ENCODE data around the gene ANKS1A.

Gene ANKS1A

DNA sequence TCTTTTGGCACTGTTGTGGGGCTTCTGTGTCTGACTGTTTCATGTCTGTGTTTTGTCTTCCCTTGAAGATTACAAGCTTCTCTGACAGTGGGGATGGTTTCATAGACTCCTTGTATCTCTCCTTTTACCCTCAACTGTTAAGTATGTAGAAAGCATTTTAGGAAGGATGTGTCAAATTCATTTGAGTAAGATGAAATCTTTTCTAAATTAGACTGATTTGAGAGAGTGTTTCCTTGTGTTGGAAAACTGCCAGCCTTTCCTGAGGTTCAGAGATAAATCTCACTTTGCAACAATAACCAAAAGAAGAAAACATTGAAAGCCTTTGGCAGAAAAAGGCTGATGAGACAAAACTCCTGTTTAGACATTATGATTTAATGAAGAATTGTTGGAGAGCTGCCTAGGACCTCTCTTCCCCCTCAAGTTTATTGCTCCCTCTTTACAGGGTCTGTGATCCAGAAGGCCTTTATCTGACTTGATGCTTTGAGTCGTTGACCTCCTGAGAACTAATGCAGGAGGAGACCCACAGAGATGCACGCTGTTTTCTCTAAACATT lies 68.3 kb downstream of the ANKS1A start:
- DNase-seq (ENCODE audit: low read depth), result no peak

DNA sequence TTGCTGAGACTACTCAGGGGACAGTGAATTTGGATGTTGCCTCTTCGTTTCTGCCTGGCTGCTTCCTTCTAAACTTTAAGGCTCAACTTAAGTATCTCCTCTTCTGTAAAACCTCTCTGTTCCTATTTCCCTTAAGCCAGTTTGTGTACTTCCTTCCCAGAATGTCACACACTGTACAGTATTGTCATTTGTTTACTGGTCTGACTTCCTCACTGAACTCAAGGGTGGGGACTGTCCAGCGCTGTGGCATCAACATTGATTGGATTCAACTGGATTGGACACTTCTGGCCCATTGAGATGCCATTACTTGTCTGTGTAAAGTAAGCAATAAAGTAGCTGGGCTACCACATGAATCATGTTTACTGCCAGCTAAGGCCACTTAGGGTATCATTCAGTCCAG lies 69.7 kb downstream of the ANKS1A start:
- DNase-seq (ENCODE audit: low read depth), result no peak

DNA sequence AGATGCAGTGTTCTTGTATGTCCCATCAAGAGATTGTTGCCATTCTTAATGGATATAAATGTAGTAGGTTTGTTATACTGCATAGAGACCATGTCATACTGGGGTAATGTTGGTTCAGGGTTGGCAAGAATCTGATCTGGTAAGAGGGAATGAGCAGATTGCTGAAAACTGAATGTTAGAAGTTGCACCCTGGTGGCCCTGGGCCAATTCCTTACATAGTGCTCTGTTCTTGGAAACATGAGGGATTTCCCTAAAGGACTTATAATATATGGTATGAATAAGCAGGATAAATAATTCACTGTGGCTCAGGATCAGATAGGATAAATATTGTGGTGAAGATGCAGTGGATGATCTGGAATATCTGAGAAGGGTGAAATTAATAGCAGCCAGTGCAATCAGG lies 70.2 kb downstream of the ANKS1A start:
- no peak for DNase-seq (ENCODE audit: low read depth)

DNA sequence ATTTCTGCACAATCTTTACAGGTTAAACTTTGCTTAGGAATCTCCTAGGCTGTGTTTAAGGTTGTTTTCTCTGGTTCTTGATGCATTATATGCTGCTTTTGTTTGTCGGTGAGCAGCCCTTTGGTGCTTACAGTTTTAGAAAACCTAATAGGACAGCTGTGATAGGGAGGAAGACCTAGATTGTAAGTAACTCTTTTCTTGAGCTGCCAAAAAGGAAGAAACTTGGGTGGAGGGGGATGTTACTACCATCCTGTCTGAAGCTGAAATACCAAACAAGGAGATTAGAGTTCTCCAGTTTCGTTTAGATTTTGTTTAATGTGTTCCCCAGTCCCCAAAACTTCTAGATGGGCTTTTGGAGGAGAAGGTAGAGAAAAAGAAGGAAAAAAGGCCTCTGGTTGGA lies 72.0 kb downstream of the ANKS1A start:
- DNase-seq (ENCODE audit: low read depth), result no peak

DNA sequence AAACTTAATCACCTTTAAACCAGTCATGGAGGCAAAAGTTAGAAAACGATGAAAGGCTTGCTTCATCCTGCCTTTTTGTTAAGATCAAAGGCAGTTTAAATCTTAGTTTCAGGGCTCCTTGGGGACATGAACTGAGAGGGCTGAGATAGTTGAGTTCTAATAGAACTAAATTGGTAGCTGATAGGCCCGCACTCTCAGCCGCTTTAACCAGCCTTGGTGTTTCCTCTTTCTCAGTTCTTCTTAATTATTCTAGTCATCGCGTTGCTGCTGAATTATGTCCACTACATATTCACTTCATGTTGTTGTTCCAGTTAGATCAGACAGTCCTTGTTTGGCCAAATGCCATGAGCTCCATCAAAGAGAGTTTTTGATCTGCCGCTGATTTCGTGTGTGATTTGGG lies 72.5 kb downstream of the ANKS1A start:
- DNase-seq (ENCODE audit: low read depth), result no peak

DNA sequence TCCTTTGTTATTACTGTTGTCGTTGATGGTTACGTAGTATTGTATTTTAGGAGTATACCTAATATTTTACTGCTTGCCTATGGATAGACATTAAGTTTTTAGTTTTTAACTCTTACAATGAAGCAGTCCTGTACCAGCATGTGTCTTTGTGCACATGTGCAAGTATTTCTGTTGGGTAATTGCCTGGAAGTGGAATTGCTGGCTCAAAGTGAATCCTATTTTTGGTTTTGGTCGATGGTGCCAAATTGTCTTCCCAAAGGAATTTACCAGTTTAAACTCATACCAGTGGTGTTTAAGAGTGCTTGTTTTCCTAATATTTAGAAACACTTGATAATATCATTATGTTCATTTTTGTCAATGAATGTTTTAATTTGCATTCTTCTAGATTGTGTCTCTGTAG lies 75.5 kb downstream of the ANKS1A start:
- DNase-seq (ENCODE audit: low read depth), result no peak

DNA sequence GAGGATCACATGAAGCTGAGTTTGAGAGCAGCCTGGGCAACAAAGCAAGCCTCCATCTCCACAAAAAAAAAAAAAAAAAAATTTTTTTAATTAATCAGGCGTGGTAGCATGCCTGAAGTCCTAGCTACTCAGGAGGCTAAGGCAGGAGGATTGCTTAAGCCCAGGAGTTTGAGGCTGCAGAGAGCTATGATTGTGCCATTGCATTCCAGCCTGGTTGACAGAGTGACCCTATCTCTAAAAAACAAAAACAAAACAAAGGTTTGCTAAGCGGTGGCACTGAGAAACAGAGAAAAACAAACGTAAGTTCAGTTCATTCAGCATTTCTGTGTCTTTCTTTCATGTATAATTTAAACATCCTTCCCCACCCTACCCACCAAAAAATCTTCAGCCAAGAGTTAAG lies 78.4 kb downstream of the ANKS1A start:
- DNase-seq (ENCODE audit: low read depth), result no peak

DNA sequence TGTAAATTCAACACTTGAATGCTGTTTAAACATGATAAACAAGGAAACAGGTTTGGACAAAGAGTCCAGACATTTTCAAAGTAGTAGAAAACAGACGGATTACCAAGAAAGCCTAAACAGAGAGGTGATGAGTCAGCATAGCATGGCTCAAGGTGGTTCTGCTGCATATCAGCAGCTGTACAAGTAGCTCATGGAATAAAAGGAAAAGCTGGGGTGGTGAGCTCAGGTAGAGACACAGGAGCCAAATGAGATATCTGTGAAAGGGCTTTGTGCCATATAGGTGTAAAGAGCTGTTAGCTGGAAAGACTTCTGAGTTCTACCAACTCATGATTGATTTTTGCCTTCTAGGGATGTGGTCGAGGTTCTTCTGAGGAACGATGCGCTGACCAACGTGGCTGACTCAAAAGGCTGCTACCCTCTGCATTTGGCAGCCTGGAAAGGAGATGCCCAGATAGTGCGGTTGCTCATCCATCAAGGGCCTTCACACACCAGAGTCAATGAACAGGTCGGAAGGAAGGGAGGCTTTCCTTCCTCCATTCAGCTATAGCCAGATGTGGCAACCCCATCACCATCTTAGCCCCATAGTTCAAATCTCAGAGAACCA lies 80.7 kb downstream of the ANKS1A start:
- no peak for DNase-seq (ENCODE audit: low read depth)

DNA sequence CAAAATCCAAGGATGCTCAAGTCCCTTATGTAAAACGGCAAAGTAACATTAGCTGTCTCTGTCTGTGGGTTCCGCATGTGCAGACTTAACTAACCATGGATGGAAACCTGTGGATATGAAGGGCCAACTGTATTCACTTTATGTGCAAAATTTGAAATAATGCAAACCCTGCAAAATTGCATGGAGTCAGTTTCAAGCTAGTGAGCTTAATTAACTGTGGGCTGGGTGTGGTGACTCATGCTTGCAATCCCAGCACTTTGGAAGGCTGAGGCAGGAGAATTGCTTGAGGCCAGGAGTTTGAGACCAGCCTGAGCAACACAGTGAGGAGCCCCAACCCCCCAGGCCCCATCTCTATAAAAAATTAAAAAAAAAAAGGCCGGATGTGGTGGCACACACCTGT lies 81.4 kb downstream of the ANKS1A start:
- DNase-seq (ENCODE audit: low read depth), result no peak

DNA sequence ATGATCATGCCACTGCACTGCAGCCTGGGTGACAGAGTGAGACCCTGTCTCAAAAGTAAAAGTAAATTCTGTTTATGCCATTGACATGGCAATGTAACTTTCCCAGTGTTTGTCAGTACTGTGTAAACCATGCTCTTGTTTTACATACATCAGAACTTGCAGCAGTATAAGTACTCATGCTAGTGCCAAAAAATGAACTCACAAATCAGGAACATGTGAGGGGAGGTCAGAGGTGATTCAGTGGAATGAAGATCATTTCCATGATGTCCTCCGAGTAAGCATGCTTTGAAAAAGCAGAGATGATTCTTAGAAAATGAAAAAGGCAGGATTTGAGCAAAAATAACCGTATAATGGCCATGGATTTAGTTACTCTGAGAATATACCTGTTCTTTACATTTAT lies 81.9 kb downstream of the ANKS1A start:
- peak; percentile 37 for DNase-seq (ENCODE audit: low read depth)

DNA sequence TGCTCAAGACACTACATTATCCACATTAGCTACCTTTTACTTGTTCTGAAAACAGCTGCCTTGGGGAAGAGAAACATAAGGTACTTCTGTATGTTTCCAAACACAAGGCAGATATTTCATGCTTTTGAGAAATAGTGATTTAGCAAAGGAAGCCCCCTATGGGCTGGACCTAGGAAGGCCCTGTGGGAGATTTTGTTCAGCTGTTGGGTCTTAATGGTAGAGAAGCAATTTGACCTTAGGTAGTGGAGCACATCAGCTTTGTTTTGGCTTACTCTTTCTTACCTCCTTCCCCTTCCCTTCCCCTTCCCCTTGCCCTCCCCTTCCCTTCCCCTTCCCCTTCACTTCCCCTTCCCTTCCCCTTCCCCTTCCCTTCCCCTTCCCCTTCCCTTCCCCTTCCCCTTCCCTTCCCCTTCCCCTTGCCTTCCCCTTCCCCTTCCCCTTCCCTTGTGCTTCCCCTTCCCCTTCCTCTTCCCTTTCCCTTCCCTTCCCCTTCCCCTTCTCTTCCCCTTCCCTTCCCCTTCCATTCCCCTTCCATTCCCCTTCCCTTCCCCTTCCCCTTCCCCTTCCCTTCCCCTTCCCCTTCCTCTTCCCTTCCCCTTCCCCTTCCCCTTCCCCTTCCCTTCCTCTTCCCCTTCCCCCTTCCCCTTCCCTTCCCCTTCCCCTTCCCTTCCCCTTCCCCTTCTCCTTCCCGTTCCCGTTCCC lies 84.6 kb downstream of the ANKS1A start:
- DNase-seq (ENCODE audit: low read depth), result no peak

DNA sequence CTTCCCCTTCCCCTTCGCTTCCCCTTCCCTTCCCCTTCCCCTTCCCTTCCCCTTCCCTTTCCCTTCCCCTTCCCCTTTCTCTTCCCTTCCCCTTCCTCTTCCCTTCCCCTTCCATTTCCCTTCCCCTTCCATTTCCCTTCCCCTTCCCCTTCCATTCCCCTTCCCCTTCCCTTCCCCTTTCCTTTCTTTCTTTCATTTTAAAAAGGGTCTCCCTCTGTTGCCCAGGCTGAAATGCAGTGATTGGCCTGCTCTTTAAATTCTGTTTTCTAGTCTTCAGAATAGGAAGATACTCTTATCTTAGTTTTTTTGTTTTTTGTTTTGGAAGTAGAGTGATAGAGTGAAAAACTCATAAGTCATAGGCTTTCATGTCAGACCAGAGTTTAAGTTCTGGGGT lies 85.2 kb downstream of the ANKS1A start:
- DNase-seq (ENCODE audit: low read depth), result no peak

DNA sequence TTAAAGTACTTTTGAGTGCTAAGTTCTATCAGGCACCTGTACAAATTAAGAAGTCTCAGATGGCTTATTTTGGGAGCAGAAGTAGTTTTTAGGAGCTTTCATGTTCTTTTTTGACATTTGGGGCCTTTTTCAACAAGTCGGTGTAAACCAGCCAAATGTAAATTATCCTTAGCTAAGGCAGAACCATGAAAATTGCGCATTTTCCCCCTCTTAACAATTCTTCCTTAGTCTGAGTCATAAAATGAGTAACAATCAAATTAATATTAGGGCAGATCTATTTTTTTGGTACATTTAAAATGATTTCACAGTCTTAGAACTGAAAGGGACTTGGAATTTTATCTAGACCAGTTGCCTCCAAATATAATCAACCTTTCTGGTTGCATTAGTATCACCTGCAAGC lies 87.2 kb downstream of the ANKS1A start:
- DNase-seq (ENCODE audit: low read depth), result no peak

DNA sequence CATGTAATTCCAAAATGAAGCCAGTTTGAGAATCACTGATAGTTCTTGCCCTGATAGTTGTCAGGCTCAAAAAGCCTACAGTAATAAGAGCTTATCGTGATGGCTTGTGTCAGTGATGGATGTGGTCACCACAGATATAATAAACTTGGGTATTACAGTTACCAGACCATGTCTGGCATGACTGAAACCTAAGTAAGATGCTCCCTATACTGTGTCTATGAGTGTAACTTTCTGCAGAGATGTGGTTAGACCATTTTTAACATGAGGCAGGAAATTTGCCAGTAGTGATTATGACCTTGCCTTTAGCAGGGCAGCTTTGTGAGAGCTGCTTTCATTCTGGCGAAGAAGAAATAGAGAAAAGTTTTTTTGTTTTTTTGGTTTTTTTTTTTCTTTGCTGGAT lies 90.2 kb downstream of the ANKS1A start:
- no peak for DNase-seq (ENCODE audit: low read depth)

DNA sequence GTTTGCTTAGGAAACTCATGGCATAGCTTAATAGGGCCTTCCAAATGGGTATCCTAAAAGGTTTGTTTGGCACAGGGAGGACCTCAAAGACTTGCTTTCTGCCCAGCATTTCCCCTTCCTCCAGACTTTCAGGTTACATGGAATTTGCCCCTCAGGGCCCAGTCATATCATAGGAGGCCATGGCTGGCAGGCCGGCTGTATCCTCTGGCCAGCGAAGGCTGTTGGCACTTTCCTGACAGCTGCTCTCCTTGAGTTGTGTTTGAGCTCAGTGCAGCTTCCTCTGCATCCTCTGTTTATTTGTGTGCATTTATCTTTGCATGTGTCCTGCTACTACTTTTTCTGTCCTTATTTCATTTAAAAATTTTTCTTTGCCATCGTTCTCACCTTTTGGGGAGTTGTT lies 90.9 kb downstream of the ANKS1A start:
- no peak for DNase-seq (ENCODE audit: low read depth)

DNA sequence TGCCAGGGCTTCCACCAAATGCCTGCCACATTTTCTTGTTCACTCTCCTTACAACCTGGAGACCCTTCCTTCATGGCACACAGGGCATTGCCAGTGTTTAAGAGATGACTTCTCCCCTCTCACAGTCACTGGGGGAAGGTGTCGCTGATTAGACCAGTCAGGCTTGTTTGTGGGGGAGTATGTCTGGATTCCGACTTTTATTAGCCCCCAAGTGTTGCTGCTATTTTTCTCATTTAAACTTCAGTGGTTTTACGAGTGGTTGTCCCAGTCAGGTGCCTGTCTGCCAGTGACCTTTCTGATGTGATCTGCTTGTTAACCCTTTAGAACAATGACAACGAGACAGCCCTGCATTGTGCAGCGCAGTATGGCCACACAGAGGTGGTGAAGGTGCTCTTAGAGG lies 92.3 kb downstream of the ANKS1A start:
- DNase-seq (ENCODE audit: low read depth), result no peak

DNA sequence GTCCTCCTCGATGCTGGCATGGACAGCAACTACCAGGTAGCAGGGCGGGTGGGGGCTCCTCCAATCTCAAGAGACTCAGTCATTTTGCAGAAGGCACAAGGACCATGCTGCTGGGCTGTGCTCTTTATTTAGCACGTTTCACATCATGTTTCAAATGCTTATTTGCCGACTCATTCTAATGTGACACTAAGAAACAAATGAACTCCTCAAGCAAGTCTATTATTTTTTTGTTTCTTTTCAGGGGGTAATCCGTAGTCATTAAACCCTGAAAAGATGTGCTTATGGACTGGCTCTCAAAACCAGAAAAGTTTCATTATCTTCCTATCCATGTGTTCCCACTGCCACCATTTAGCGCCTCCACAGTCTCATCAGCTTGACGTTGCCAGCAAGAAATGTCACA lies 92.9 kb downstream of the ANKS1A start:
- DNase-seq (ENCODE audit: low read depth), result no peak

DNA sequence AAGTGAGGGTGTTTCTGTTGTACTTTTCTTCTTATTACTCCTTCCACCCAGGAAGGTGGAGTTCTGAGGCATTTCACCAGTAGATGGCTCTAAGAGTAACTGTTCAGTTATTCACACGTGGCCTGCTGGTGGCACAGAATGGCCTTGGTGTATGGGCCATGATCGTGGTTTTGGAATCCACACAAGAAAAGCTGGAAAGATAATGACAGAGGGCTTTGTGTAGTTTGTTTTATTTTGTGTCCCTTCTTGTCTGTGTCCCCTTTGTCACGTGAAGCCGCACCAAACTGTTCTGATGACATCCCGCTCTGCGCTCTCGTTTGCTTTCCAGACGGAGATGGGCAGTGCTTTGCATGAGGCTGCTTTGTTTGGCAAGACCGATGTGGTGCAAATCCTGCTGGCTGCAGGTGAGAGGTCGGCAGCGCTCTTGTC lies 93.4 kb downstream of the ANKS1A start:
- no peak for DNase-seq (ENCODE audit: low read depth)

DNA sequence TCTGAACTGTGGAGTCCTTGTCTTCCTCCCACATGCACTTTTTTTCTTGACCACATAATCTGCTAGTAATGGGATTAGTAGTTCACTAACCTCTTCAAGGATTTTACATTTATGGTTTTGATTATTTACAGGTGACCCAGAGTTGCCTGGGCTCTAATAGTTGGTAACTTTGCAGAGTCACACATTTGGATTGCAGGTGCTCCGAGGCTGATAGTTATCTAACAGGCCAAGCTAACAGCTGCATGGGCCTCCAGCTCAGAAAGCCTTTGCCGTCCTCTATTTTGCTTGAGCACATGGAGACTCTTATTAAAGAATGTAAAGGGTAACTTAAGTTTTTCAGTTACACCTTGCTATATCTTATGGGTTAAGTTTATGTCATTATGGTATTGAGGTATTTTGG lies 95.4 kb downstream of the ANKS1A start:
- no peak for DNase-seq (ENCODE audit: low read depth)

DNA sequence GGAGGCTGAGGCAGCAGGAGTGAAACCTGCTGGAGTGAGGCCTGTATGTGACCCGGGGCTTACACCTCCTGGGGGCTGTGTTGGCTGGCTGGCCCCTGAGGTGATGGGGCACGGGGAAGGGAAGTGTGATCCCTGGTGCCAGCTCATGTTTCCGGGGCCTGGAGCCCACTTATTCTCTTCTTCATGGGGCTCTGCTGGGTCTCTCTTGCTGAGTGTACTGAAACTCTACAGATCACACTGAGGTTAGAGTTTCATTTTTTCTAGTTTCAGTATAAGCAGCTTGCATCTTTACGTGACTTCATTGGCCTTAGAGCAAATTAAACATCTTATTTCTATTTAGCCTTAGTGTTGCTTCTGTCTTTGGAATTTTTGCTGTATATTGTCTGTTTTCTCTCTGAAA lies 96.2 kb downstream of the ANKS1A start:
- DNase-seq (ENCODE audit: low read depth), result no peak

DNA sequence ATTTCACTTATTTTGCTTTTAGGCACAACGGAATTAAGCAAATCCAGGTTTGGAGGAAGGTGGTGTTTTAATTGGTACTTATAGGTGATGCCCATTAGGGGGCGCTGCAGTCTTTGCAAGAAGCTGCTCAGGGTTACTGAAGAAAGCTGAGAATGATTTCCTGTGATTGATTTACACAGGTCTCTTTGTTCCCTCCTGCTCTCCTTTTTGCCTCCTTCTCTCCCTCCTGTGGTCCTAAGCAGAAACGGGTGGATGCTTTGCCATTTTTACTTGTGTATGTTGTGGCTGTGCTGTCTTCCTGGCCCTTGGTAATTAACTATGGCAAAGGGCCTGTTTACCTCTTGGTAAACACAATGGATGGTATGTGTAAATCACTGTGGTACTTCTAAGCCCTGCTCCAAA lies 97.8 kb downstream of the ANKS1A start:
- DNase-seq (ENCODE audit: low read depth), result no peak

DNA sequence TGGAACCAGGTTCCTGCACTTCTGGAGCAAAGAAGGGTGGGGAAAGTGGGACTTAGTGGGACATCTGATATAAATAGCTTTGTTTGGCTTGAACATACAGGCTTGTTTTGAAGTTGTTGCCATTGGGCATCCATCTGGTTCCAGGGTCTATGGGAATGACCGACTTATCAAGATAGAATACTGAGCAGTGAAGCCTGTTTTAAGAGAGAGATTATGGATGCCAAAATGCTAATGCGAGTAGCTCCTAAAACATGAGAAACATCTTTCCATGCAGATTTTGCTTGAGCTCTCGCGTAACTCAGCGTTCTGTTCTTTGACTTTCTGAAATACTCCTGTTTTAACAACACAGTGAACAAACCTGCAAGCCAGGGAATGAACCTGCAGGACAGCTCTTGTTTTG lies 98.5 kb downstream of the ANKS1A start:
- DNase-seq (ENCODE audit: low read depth), result no peak

DNA sequence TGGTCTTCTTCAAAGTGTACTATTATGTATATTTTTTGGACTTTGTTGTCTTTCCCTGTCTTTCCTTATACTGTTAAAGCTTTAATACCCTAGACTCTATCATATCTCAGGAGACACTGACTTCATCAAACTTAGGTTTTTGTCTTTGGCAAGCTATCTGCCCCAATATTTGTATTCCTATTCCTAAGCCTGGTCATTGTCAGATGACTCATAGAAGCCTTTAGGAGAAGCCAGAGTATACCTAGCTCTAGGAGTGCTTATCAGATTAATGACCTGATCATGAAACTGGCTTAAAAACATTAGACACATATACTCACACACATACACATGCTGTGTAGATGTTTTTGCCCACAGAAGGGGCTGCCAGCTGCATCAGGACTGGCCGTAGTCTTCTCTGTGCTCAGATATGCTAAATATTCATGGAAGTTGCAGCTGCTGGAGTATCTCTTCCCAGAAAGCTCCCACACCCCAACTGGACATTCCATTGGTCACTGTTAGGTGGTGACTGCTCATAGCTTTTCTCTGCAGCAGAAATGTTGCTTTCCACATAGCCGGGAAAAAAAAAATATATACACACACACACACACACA lies 102.0 kb downstream of the ANKS1A start:
- DNase-seq (ENCODE audit: low read depth), result no peak

DNA sequence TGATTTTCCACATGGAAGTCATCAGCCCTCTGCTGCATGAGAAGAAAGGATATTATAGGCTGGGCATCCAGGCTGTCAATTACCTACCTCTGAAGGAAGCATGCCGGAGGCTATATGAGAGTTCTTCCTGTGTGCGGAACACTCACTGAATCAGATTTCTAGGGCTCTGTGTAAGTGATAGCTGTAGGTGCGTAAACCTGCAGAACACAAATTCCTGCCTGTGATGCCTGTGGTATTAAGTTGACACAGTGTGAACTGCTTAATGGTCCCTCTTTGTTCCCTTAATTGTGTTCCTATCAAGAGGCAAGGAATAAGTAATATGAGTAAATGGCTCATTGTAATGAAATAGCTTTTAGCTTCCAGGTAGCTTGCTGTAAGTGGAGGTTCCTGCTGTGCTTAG lies 103.3 kb downstream of the ANKS1A start:
- no peak for DNase-seq (ENCODE audit: low read depth)

Data from HS-5 (cell line).